Hepatocyte (in vitro differentiated cells): ENCODE results near the gene SPAG5. TPM values are rescaled to one million over a fixed set of nuclear protein-coding genes. Genes with fewer than 3 reads are reported as not detected.

Source experiments
- DNase-seq: peaks from one replicate; pipeline ENCODE4 v3.0.0-alpha.2; 2016; ENCODE audit warnings: low spot score
- H2AFZ ChIP-seq: fragments of 200-600 bp; sonication (generic); 2 replicates; pipeline ENCODE4 v1.6.0; 2016; ENCODE audit warnings: antibody characterized with exemption, mild to moderate bottlenecking
- H3K27ac ChIP-seq: fragments of 200-600 bp; sonication (generic); 2 replicates; pipeline ENCODE4 v1.5.1; 2016; ENCODE audit warnings: mild to moderate bottlenecking
- H3K27me3 ChIP-seq: fragments of 200-600 bp; sonication (generic); 2 replicates; pipeline ENCODE4 v1.6.1; 2016
- H3K36me3 ChIP-seq: fragments of 200-600 bp; sonication (generic); replicated peaks from 2 replicates; pipeline ENCODE4 v1.5.1; 2016; ENCODE audit warnings: low read depth; ENCODE audit not compliant: insufficient read depth
- H3K4me1 ChIP-seq: fragments of 200-600 bp; sonication (generic); 2 replicates; pipeline ENCODE4 v1.5.1; 2016; ENCODE audit warnings: mild to moderate bottlenecking, moderate library complexity; ENCODE audit not compliant: insufficient read depth
- H3K4me2 ChIP-seq: fragments of 200-600 bp; sonication (generic); 2 replicates; pipeline ENCODE4 v1.6.0; 2016
- H3K4me3 ChIP-seq: fragments of 200-600 bp; sonication (generic); 2 replicates; pipeline ENCODE4 v1.5.1; 2016; ENCODE audit warnings: mild to moderate bottlenecking
- H3K79me2 ChIP-seq: fragments of 200-600 bp; sonication (generic); 2 replicates; pipeline ENCODE4 v1.6.0; 2017; ENCODE audit warnings: mild to moderate bottlenecking
- H3K9me2 ChIP-seq: fragments of 200-600 bp; sonication (generic); replicated peaks from 2 replicates; pipeline ENCODE4 v1.6.0; 2017; ENCODE audit warnings: mild to moderate bottlenecking; ENCODE audit not compliant: insufficient read depth
- H3K9me3 ChIP-seq: fragments of 200-600 bp; sonication (generic); 2 replicates; pipeline ENCODE4 v1.5.1; 2016; ENCODE audit warnings: low read depth, mild to moderate bottlenecking
- H4K20me1 ChIP-seq: fragments of 200-600 bp; sonication (generic); 2 replicates; pipeline ENCODE4 v1.6.0; 2016; ENCODE audit warnings: mild to moderate bottlenecking; ENCODE audit not compliant: insufficient read depth, poor library complexity, severe bottlenecking
- EZH2 ChIP-seq: fragments of 200-600 bp; sonication (generic); IDR thresholded peaks from 2 replicates; pipeline ENCODE4 v1.6.1; 2016; ENCODE audit warnings: antibody characterized with exemption, mild to moderate bottlenecking, borderline replicate concordance
- EZH2phosphoT487 ChIP-seq: fragments of 200-600 bp; sonication (generic); IDR thresholded peaks from one replicate; pipeline ENCODE4 v1.6.1; 2018; ENCODE audit warnings: antibody characterized with exemption, mild to moderate bottlenecking, low read depth, moderate library complexity; ENCODE audit not compliant: unreplicated experiment, severe bottlenecking
- WGBS: methylation state at CpG from one replicate; pipeline ENCODE4 v1.1.6; 2016; ENCODE audit warnings: low lambda C conversion rate; ENCODE audit errors: missing lambda C conversion rate; 5-methylcytosine and 5-hydroxymethylcytosine counted together
- polyA plus RNA-seq: library from polyadenylated mRNA; unstranded; fragments of >200 nt; fragmentation: Nextera tagmentation; extraction: Ambion mirVana; gene quantifications from 2 replicates; pipeline ENCODE4 v1.2.1, GENCODE V29; 2016
- total RNA-seq: library from RNA; depleted of rRNA; stranded (reverse); fragments of >200 nt; gene quantifications from 2 replicates; pipeline ENCODE4 v1.2.3, GENCODE V29; 2014
- TF ChIP-seq, protein P1 (sequence below): fragments of 200-600 bp; sonication (generic); IDR thresholded peaks from 2 replicates; pipeline ENCODE4 v1.5.1; 2016; ENCODE audit warnings: antibody characterized with exemption, mild to moderate bottlenecking; ENCODE audit not compliant: poor library complexity

Gene SPAG5
- total and polyA plus RNA-seq, 2 experiments from 2014 or later = 13.9 to 17.9 TPM

DNA sequence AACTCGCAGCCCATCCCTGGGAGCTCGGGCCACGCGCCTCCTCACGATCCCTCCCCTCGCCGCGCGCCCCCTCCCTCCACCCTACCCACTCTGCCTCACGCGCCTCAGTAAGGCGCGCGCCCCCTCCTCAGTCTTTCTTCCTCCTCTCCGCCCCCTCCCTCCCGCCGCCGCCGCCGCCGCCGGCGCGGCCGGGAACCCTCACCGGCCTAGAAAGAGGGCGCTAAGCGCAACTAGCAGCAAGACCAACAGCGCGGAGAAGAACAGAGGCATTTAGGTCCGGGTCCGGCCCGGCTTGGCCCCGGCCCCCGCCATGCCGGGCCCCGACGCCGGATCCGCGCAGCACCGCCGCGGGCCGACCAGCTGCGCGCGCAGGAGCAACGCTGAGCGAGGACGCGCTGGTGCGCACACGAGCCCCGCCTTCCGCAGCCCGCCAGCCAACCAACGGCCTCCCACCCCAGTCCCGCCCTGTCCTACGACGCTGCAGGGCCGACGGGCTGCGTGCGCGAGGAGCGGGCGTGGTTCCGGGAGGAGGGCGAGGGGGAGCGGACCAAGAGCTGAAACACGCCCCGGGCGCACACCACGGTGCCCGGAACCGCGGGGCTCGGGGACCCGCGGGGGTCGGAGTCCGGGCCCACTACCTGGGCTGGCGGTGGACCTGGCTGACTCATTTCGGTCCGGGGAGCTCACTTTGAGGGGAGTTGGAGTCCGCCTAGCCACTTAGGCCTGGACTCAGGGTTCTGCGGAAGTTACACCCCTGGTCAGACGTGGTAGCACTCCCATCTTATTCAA is 46.2 kb upstream of the SPAG5 start, which contains the start of gene BLTP2:
Gene BLTP2 (minus strand): TSS at position 372 of the 789 bp plus-strand sequence. CDS start 102 bp downstream, at position 270.
- peak within 1 kb of the TSS; percentile 85 for H2AFZ ChIP-seq
- H3K4me1 ChIP-seq = peaks cover 19% of the 10 kb centered on the region

DNA sequence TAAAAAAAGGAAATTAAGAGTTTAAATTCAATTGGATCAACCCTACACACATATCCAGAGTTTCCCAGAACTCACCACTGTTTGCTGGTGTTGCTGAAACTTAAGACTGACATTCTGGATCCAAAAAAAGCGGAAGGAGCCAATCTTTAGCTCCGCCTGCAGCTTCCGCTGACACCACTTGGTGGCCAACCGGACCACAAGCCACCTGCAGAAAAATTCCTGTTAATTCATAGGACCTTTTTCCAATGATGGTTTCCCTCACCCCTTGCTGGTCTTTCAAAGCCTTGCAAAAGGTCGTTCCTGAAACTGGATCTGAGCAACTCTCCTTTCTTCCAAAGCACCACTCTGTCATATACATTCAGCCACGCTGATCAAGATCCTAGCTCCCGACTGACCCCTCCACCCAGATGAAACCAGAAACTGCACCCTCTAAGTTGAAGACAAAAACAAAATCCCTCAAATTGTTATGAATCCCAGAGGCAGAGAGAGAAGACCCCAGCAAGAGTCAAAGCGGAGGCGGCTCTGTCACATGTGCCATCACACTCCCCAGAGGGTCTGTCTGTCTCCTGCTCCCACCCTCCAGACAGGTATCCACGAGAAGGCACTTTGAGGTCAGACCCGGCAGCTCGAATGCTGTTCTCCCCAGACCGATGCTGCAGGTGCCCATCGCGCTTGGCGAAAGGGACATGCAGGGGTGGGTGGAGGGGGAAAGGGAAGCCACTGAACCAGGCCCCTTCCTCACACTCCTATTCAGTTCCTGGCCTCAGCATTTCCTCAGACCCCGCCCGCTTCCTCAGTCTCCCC is 45.4 kb upstream of the SPAG5 start:
- H3K4me3 ChIP-seq = peak overlapping the region; percentile 82
- H3K27ac ChIP-seq = peak overlapping the region; percentile 92
- peaks cover 40% of the 10 kb centered on the region for H3K79me2 ChIP-seq
- H3K36me3 ChIP-seq = no peaks in the 10 kb centered on the region
- peak; percentile 77 for DNase-seq
- no peak for TF ChIP-seq EZH2phosphoT487
- TF ChIP-seq, protein P1, sequence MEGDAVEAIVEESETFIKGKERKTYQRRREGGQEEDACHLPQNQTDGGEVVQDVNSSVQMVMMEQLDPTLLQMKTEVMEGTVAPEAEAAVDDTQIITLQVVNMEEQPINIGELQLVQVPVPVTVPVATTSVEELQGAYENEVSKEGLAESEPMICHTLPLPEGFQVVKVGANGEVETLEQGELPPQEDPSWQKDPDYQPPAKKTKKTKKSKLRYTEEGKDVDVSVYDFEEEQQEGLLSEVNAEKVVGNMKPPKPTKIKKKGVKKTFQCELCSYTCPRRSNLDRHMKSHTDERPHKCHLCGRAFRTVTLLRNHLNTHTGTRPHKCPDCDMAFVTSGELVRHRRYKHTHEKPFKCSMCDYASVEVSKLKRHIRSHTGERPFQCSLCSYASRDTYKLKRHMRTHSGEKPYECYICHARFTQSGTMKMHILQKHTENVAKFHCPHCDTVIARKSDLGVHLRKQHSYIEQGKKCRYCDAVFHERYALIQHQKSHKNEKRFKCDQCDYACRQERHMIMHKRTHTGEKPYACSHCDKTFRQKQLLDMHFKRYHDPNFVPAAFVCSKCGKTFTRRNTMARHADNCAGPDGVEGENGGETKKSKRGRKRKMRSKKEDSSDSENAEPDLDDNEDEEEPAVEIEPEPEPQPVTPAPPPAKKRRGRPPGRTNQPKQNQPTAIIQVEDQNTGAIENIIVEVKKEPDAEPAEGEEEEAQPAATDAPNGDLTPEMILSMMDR = peak; percentile 39
- no peaks in the 10 kb centered on the region for H3K9me3 ChIP-seq
- no peaks in the 10 kb centered on the region for H3K27me3 ChIP-seq
- 3% methylated on average over 17 of the region's 18 CpGs for WGBS
- peaks cover 2% of the 10 kb centered on the region for H4K20me1 ChIP-seq
- H2AFZ ChIP-seq = peak overlapping the region; percentile 85
- no peaks in the 10 kb centered on the region for H3K9me2 ChIP-seq
- peaks cover 19% of the 10 kb centered on the region for H3K4me1 ChIP-seq
- H3K4me2 ChIP-seq = peak overlapping the region; percentile 98

More for the DNA sequence above, 46.2 kb upstream of the SPAG5 start, which contains the start of gene BLTP2:
- Histone ChIP-seq H4K20me1 (peaks cover 2% of the 10 kb centered on the region), H3K4me2 (peak within 1 kb of the TSS; percentile 98), H3K9me2 (no peaks in the 10 kb centered on the region), H3K9me3 (no peaks in the 10 kb centered on the region), H3K27ac (peak within 1 kb of the TSS; percentile 94), H3K79me2 (peaks cover 40% of the 10 kb centered on the region), H3K27me3 (no peaks in the 10 kb centered on the region), H3K4me3 (peak within 1 kb of the TSS; percentile 82), H3K36me3 (no peaks in the 10 kb centered on the region)
- TF ChIP-seq EZH2phosphoT487 = no peak
- TF ChIP-seq, protein P1 = no peak
- no peak for TF ChIP-seq EZH2
- DNase-seq = peak; percentile 99
- WGBS = 1% methylated on average over 62 of the region's 89 CpGs

DNA sequence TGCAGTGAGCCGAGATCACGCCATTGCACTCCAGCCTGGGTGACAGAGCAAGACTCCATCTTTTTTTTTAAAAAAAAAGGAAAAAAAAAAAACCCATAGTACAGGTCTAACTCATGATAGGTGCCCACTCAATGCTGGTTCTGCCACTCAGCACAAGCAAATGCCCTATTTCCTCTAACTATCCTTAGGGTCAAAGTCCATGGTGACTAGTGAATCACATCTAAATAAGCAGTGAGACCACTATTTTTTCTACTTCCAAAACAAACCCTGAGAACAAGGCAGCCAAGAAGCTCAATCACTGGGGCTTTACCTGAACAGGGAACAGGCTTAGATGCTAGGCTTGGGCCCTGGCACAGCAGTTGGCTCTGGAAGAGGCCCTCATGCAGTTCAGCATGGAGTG is 42.8 kb upstream of the SPAG5 start:
- no peaks in the 10 kb centered on the region for H3K9me3 ChIP-seq
- H3K4me2 ChIP-seq = no peak overlapping the region
- H3K4me1 ChIP-seq = peaks cover 18% of the 10 kb centered on the region
- H3K27ac ChIP-seq = no peak overlapping the region
- peaks cover 36% of the 10 kb centered on the region for H3K79me2 ChIP-seq
- H3K36me3 ChIP-seq = no peaks in the 10 kb centered on the region
- WGBS = 100% methylated on average over 2 of the region's 2 CpGs
- no peak overlapping the region for H2AFZ ChIP-seq
- TF ChIP-seq, protein P1 = no peak
- TF ChIP-seq EZH2phosphoT487 = no peak
- no peak for TF ChIP-seq EZH2
- no peaks in the 10 kb centered on the region for H3K9me2 ChIP-seq
- no peaks in the 10 kb centered on the region for H3K27me3 ChIP-seq
- H4K20me1 ChIP-seq = peaks cover 5% of the 10 kb centered on the region
- H3K4me3 ChIP-seq = no peak overlapping the region
- DNase-seq = no peak
